Stimulated activated CD8-positive, alpha-beta memory T cell treated with anti-CD3 and anti-CD28 coated beads, Interleukin-4, amount 100 ng/mL, for 4 hours (primary cell): ENCODE measurements around the gene WDR17.
A peak's percentile ranks its signal among the peaks of the same experiment; 100 is the strongest.
"Not testable (repeated sequence)": the region's sequence is repeated elsewhere in the genome, so short reads cannot be mapped to it uniquely, and the experiment has no call there.

Source experiments
- DNase-seq, 2 donors: peaks; one replicate each; pipeline ENCODE4 v3.0.0-alpha.2; 2020; ENCODE audit warnings: low read depth in 2 of 2, low spot score in 1 of 2

Gene WDR17

GRCh38 chr4:176189891-176190795 is 124.5 kb downstream of the WDR17 start:
- no peak for DNase-seq

DNA sequence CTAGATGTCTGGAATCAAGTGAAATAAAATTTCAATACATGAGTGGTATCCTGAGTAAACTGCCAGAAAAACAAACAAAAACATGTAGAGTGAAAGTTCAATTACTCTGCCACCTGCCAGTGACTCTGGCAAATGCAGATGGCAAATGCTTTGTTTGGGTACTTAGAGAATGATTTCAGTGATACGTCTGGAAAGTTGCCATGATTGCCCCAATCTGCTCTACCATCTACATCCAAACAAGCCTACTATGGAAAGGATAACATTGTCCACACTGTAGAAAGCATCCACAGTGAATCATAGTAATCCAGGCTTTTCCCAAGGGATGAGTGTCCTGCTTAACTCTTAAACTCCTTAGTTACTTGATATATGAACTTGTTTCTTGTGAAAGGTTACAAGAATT is 126.3 kb downstream of the WDR17 start:
- no peak for DNase-seq

DNA sequence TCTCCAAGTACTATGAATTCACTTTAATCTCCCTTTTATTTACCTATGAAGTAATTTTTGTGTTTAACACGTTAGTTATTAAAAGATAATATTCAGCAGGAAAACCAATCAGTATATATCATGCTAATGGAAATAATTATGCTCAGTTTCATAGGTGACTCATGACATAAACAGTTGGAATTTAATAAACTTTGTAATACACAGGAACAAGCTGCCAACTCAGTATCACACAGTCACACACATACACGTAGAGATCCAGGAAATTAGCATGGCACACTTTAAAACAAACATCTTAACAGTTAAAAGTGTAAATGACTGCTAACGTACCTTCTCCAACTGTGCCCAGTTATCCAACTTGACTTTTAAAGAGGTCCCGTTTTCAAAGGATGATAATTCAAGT is 127.5 kb downstream of the WDR17 start:
- DNase-seq, result no peak

- no peak for DNase-seq
Measured at GRCh38 chr4:176193938-176194337, 128.3 kb downstream of the WDR17 start.

- DNase-seq, result peak; percentile 84 to 86
Measured at GRCh38 chr4:176195184-176195978, 129.7 kb downstream of the WDR17 start, which contains the start of gene SPATA4. SPATA4 (minus strand) TSS chr4:176195585; CDS start chr4:176195562, 23 bp downstream.

DNA sequence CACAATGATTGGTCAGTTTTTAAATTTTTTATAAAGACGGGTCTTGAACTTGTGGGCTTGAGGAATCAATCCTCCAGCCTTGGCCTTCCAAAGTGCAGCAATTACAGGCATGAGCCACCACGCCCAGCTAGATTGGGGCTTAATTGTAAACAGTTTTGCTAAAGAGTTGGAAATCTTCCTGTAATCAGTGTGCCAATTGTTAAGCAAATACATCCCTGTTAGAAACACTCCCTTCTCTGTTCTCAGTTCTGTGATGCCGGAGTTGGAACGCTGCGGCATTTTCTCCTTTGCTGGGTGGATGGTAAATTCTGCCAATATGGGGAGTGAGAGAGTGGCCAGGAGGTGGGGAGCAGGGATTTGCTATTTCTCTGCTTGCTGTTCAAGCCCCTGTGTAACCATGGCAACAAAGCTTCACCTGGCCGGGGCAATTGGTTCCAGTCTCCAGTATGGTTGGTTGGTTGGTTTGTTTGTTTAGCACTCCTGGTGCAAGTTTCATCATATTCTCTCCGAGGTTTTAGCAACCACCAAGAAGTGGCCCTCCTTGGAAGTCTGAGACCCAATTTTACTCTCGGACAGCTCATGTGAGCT is 132.8 kb downstream of the WDR17 start:
- DNase-seq, result no peak

GRCh38 chr4:176205299-176205698 is 139.7 kb downstream of the WDR17 start:
- DNase-seq, result no peak

DNA sequence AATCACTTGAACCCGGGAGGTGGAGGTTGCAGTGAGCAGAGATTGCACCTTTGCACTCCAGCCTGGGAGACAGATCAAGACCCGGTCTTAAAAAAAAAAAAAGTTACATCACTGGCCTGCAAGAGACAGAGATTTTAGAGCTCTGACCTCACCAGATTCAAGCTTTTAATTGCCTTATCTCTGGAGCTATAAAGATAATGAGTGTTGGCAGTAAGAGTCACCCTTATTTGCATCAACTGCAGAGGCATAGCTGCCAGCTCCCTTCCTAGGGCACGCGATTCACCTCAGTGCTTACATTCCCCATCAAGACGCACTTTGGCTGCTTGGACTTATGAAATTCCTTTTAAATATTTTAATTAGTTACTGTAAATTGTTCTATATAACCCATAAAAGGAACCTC is 142.2 kb downstream of the WDR17 start:
- no peak for DNase-seq

DNA sequence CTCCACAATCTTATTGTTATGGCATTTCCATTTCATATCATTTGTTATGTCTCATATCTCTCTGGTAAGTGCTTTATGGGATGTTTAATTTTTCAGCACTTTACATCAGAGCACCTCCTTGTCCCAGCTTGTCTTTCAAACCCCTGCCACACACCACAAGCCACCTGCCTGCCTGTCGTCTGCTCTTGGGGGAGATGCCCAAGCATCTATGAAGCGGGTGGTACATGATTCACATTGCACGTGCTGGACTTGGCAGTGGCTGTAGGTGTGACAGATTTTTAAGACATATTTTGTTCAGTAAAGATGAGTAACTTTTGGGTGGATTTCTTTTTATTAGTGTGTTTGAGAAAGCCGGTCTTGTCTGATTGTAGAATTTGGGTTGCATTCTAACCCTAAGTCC is 143.9 kb downstream of the WDR17 start:
- no peak for DNase-seq

DNA sequence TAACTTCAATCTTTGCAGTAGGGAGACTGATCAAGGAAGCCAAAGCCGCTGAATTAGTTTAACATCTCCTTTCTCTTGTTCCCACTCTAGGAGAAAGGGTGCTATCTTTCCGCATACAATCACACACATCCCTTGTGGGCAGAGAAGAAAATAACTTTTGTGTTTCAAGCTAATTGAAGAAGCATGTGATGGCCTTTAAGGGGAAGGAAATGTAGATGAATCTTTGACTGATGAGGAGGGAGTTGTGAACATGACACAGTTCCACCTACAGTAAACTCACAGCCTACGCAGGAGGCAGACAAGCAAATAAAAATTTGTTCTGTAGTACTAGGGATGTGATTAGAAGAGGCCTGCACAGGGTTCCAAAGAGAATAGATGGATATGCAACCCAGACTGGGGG is 144.5 kb downstream of the WDR17 start:
- no peak for DNase-seq

DNA sequence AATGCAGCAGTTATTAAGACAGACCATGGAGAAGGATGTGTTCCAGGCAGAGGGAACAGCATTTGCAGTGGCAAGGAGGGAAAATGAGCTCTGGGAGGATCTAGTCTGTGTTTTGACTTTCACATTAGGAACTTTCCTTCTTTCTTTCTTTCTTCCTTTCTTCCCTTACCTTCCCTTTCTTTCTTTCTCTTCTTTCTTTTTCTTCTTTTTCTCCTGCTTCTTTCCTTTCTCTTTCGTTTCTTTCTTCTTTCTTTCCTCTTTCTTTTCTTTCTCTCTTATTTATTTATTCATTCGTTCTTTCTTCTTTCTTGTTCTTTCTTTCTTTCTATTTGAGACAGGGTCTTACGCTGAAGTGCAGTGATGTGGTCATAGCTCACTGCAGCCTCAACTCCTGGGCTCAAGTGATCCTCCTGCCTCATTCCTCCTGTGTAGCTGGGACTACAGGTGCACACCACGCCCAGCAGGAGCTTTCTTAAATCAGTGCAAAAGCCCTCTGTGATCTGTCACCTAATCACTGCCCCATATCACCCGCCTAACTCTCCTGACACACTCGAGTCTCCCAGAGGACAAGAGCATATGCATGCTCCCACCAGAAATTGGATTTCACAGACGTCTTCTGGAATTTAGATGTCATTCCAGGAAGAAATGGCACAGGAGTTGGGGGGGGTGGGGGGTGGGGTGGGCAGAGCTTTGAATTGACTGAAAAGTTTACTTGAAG is 145.1 kb downstream of the WDR17 start:
- no peak for DNase-seq

- DNase-seq, result not testable (repeated sequence)
Measured at GRCh38 chr4:176212351-176212750, 146.7 kb downstream of the WDR17 start.

- DNase-seq, result no peak
Measured at GRCh38 chr4:176217510-176217909, 151.9 kb downstream of the WDR17 start.

DNA sequence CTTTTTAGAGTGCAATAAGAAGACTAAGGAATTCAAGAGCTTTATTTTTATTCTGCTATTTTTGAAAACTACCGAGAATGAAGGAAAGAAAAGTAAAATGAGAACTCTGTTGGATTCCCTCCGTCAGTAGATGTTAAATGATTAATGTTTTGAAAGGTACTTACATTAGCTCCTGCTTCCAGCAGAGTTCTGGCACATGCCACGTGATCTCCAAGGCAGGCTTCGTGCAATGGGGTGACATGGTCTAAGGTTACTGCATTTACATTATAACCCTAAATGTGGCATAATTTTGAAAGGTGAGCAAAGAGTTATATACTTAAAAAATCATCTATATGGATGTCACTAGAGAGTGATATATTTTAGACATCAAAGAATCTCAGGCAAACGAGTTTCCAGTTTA is 156.5 kb downstream of the WDR17 start:
- DNase-seq, result no peak

- DNase-seq, result no peak
Measured at GRCh38 chr4:176223561-176223960, 157.9 kb downstream of the WDR17 start.

DNA sequence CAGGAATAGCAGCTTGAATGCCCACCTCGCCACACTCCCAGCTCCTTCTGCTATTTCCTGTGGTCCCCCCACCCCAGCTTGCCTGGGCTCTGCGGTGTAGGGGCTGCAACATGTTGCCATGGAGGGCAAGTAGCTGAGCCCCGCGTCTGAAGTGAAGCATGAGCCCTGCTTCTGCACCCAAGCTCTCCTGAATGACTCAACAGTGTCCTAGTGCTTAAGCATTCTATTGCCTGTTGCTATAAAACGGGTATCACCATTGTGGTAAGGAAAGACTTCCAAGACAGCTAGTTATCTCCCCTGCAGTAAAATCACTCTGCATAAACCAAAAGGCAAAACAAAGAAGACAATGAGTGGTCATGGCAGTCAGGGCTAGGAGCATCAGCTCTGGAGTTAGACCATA is 161.1 kb downstream of the WDR17 start:
- DNase-seq, result no peak

GRCh38 chr4:176229645-176230044 is 164.0 kb downstream of the WDR17 start:
- no peak for DNase-seq
